ENCODE data around the gene RPTOR.

DNA sequence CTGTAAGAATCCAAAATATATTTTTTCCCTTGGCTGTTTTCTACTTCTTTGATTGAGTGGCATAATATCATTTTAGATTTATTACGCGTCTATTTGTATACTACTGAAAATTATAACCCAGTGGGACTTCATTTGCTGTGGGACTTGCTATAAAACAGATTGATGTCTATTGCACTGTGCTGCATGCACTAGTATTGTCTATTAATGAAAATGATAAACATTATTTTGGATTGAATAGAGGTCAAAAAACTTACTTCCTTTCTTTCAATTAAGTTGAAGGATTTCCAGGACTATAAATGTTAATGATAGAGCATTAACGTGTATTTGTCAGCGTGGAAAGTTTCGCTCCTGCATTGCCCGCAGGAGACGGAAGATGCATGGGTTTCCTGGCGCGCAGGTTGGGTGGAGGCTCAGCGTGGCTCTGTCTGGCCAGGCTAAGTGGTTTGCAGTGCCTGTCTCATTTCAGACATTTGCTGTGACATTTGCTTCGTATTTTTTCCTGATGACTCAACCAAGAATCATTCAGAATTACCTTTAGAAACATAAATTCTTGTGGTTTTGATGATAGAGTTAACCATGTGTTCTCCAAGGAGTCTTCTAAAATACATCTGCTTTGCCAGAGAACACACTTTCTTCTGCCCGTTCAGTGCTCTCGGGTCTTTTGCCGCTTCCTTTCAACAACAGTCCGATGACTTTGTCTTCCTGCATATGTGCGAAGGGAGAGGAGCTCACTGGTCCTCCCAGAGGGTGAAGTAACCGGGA is 216.7 kb downstream of the RPTOR start:
- TF ChIP-seq, protein P1, sequence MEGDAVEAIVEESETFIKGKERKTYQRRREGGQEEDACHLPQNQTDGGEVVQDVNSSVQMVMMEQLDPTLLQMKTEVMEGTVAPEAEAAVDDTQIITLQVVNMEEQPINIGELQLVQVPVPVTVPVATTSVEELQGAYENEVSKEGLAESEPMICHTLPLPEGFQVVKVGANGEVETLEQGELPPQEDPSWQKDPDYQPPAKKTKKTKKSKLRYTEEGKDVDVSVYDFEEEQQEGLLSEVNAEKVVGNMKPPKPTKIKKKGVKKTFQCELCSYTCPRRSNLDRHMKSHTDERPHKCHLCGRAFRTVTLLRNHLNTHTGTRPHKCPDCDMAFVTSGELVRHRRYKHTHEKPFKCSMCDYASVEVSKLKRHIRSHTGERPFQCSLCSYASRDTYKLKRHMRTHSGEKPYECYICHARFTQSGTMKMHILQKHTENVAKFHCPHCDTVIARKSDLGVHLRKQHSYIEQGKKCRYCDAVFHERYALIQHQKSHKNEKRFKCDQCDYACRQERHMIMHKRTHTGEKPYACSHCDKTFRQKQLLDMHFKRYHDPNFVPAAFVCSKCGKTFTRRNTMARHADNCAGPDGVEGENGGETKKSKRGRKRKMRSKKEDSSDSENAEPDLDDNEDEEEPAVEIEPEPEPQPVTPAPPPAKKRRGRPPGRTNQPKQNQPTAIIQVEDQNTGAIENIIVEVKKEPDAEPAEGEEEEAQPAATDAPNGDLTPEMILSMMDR (IDR thresholded peaks at IDR 0.05; ENCODE audit: extremely low read depth in 1 of 2, insufficient read depth in 1 of 2, low read depth in 1 of 2, low read length in 2 of 2): no peak
- TF ChIP-seq JUN (IDR thresholded peaks at IDR 0.05; ENCODE audit: borderline replicate concordance, insufficient read depth, insufficient read length, low read depth) (peak; percentile 55), GATA2 (IDR thresholded peaks at IDR 0.05; ENCODE audit: insufficient read depth, insufficient read length, low read depth, low read length) (peak; percentile 40), POLR2A (IDR thresholded peaks at IDR 0.05; ENCODE audit: low read depth, low read length) (peak; percentile 49), EZH2 (IDR thresholded peaks at IDR 0.05; ENCODE audit: borderline replicate concordance, low read depth, low read length, severe bottlenecking) (no peak), POLR2AphosphoS5 (IDR thresholded peaks at IDR 0.05; ENCODE audit: insufficient read depth, low read depth, low read length) (no peak), MYC (IDR thresholded peaks at IDR 0.05; ENCODE audit: low read depth, low read length) (peak; percentile 3), FOS (IDR thresholded peaks at IDR 0.05; ENCODE audit: borderline replicate concordance, insufficient read depth, low read length) (peak; percentile 92)
- TF ChIP-seq, protein P2, sequence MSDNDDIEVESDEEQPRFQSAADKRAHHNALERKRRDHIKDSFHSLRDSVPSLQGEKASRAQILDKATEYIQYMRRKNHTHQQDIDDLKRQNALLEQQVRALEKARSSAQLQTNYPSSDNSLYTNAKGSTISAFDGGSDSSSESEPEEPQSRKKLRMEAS (IDR thresholded peaks at IDR 0.05; ENCODE audit: insufficient read depth, insufficient read length): peak; percentile 1

All from endothelial cell of umbilical vein (primary cell).